ENCODE results near the gene ARHGEF17.

Gene ARHGEF17

DNA sequence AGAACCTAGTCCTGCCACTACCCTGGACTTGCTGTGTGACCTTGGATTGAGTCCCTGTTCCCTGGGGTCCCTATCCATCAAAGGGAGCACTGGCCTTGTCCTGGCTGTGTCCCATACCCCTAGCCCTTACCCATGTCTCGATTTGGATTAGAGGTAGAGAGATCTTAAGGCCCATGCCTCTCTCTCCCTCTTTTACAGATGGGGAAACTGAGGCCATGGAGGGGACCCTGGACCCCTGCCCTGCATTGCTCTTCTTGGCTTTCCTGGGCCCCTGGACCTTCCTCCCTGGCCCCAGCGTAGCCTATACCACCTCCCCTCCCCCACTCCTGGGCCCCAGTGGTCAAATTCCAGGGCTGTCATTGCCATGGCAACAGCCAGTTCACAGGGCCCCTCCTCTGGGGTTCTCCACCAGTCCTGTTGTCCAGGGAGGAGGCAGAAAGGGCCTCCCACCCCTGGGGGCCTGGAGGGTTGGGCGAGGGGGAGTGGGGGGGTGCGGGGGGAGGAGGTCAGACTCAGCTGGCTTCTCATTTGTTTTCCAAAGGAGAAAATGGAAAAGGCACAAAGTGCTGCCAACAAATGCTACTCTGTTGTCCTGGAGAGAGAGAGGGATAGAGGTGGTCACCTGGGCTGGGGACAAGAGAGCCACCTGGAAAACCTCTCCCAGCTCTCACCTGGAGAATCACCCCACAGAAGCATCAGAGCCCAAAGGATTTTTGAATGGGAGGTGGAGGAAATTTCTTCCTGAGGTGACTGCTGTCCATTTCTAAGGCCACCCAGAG lies 23.3 kb downstream of the ARHGEF17 start:
- no peak overlapping the region for H3K4me3 ChIP-seq (ENCODE audit: low read depth, low read length)

DNA sequence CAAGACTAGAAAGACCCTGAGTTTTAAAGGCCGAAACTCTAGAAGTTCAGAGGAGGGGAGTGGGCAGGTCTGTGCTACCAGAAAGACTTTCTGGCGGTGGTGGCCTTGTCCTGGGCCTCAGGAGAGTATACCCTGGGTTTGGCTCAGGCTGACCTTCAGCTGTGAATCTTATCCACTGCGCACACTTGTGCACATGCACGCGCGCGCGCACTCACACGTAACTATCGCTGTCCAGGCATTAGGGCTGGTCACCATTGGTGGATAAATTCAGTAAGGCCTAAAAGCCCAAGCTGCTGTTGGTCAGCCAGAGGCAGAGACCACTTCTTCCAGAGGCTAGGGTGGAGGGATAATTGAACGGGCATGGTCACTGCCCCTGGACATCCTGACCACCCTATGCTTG lies 25.1 kb downstream of the ARHGEF17 start:
- H3K4me3 ChIP-seq (ENCODE audit: low read depth, low read length): no peak overlapping the region

DNA sequence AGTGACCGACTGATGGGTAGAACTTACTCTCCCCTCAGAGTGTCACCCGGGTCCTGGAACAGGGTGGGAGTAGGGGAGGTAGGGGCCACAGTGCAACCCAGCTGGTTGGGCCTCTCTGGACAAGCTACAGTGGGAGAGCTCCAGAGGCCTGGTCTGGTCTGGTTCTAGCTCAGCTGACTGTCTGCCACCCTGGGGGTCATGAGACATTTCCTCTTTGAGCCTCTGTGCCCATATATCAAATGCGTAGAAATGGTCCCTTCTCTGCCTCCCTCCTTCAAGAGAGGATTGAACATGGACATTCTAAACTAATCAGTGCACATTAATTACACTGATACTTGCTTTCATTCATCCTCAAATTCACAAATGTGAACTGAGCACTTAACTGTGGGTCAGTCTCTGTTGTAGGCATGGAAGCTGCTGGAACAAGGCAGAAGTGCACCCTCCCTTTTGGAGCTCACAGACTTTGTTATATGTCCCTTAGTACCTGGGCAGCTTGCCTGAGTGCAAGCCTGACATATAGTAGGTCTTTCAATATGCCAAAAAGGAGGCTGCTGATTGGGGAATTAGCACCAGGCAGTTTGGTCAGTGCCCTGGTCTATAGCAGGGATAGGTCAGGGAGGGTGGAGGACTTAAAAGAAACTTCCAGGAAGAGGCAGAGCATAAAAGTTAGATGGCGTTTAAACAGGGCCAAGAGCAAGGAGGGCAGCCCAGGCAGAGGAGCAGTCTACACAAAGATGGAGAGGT lies 25.7 kb downstream of the ARHGEF17 start:
- H3K4me3 ChIP-seq (ENCODE audit: low read depth, low read length): no peak overlapping the region

DNA sequence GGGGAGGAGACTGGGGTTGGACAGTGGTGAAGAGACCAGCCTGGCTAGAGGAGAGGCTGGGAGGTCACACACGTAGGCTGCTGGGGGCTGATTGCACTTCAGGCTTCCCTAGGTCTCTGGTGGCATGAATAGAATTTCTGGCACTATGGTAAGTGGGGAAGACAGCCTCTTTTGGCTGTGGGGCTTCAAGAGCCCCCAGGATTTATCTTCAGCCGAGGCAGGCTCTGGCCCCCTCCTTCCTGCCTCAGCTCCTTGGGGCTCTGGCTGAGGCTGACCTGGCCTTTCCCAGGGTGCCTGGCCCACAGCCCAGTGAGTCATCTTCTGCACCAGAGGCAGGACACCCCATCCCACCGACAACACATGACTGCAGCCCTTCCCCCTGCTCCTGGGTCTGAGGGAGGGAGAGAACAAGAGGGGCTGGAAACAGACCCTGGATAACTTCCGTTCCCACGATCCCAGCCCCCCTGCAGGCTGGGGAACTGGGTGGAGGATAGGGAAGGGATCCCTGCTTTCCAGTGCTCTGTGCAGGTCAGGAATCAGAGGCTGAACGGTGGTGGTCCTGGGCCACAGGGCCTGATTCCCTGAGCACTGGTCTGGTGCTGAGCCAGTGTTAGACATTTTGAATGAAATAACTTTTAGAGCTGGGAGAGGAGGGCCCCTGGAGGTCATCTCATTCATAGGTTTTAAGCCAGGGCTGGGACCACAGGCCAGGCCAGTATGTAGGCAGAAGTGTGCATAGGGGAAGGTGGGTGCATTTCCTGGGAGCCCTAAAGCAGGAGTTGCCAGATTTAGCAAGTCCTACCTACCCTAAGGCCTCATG lies 26.5 kb downstream of the ARHGEF17 start:
- no peak overlapping the region for H3K4me3 ChIP-seq (ENCODE audit: low read depth, low read length)

DNA sequence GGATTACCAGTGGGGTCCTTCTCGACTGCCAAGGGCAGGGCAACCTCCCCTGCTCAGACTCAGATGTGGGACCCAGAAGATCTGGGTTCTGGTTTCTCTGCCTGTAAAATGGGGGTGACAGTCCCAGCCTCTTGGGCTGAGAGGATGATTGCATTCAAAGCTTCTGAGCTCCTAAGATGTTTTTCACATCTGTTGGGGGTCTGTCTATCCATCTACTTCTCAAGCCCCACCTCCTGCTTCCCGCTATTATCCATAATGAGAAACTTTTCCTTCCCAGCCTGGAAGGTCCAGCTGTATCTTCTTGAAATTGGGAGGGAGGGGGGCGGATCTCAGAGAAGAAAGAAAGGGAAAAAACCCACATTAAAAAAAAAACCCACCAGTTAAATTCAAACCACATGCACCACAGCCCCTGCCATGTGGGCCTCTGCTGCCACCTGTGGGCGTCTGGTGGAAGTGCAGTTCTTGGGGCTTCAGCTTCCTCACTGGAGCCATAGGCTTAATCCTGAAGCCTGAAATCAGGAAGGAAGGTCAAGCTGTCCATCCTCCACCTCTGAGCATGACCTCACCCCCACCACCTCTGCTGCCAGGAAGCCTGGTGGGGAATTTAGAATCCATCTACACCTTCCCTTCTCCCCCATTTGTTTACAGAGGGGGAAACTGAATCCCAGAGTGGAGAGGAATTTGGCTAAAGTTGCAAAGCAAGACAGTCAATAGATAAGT lies 27.3 kb downstream of the ARHGEF17 start:
- H3K4me3 ChIP-seq (ENCODE audit: low read depth, low read length): no peak overlapping the region

DNA sequence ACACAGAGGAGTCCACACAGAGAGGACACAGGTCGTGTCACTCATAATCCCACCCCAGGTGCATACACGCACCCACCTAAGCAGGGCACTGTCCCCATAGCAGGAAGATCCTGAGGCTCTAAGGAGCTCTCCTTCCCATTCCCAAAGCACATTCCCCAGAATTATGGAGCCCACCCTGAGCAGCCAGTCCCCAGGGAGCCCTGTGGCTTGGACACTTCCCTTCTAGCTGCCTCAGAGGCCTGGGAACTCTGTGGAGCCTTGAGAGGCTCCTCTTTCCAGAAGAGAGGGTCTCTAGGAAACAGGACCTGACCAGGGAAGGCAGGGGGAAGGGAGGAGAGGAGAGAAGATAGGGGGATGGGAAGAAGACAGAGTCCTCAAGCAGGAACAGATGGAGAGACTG lies 29.8 kb downstream of the ARHGEF17 start:
- no peak overlapping the region for H3K4me3 ChIP-seq (ENCODE audit: low read depth, low read length)

DNA sequence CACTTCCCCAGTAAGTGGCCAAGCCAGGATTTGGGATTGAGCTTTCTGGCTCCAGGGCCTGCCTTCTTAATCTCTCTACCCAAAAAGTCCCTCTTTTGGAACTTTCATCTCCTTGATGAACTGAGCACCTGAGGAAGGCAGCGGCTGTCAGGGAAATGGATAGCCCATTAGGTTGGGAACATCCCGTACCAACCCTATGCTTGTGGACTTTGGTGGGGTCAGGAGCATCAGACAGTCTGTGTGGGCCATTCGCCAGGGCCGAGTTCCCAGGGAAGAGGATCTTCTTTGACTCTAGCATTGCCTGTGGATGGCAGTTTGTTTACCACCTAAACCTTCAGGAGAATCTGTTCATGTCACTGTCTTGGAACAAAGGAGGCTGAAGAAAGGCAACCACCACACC lies 30.2 kb downstream of the ARHGEF17 start:
- H3K4me3 ChIP-seq (ENCODE audit: low read depth, low read length): no peak overlapping the region

DNA sequence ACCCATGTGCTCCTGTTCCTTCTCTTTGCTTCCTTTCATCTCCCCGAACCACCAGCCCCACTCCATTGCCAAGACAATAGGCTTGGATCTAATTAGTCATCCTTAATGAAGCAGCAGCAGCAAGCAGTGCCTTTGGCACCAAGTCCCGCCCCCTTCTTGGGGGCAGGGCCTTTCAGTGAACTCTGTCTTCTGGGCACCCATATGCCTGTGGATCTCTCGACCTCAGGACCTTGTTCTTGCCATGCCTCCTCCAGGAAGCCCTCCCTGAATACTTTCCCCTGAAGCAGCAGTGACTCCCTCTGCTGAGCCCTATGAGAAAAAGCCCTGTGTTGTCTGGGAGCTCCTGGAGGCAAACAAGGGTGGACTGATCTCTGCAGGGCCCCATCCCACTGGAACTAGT lies 32.1 kb downstream of the ARHGEF17 start:
- H3K4me3 ChIP-seq (ENCODE audit: low read depth, low read length): no peak overlapping the region

DNA sequence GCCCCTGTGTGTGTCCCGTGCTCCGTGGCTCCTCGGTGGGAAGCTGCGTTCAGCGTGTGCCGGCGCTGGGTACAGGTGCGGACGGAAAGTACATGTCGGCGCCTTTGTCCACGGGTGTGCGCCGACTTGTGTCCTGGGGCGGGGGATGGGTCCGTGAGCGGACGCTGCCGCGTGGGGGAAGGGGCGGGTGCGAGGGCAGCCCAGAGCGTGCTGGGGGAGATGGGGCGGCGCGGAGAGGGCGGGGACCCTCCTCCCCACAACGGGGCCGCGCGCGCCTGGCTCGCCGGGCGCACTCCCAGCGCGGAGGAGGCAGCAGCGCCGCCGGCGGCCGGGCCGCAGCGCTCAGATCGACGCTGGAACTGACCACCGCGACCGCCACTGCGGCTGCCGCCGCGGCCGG lies 34.6 kb downstream of the ARHGEF17 start:
- peak overlapping the region; percentile 31 for H3K4me3 ChIP-seq (ENCODE audit: low read depth, low read length)

DNA sequence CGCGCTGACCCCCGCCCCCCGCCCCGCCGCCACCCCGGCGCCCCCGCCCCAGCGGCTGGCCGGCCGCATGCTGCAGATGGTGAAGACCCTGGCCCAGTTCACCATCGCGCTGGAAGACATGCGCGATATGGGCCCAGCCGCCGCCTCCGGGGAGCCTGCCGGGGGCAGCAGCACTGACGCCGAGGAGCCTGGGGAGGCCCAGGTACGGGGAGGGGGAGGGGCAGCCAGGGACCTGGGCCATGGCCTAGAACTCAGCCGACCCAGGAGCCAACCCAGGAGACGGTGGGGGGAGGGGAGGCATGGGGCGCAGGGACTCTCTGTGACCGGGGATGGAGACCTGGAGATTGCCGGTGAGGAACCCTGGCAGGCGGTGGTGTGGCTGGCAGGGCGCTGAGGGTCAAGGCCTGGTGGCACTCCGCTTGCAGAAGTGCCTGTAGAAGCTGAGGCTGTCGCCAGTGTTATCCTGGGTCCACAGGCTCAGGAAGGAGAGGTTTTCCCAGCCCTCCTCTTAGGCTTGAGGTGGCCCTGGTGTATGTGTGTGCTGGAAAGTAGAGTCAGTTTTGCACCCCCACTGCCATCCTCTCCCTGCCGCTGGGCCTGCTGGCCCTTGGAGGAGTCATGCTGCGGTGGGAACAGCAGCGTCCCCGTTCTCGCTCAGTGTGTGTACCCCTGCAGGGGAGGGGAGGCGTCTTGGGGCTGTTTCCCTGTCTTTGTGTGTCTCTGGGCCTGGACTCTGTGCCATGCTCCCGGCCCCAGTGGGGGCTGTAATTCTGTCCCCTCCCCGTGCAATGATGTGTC lies 35.2 kb downstream of the ARHGEF17 start:
- peak overlapping the region; percentile 8 for H3K4me3 ChIP-seq (ENCODE audit: low read depth, low read length)

DNA sequence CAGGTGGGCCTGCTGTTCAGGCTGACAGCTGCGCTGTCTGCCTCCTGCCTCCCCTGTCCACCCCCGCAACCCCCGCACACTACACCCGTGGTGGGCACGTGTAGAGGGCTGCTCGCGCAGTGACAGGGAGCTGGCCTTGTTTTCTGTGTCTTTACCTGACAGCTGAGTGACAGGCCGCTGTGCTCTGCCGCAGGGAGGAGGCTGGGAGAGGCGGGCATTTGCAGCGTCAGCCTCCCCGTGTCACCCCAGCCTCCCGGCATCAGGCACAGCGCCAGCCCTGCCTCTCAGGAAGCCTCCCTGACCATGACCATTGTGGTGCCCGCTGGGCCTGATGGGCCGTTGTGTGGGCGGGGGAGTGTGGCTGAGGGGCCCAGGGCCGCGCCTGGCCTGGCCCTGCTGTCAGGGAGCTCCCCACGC lies 36.1 kb downstream of the ARHGEF17 start:
- H3K4me3 ChIP-seq (ENCODE audit: low read depth, low read length): no peak overlapping the region

DNA sequence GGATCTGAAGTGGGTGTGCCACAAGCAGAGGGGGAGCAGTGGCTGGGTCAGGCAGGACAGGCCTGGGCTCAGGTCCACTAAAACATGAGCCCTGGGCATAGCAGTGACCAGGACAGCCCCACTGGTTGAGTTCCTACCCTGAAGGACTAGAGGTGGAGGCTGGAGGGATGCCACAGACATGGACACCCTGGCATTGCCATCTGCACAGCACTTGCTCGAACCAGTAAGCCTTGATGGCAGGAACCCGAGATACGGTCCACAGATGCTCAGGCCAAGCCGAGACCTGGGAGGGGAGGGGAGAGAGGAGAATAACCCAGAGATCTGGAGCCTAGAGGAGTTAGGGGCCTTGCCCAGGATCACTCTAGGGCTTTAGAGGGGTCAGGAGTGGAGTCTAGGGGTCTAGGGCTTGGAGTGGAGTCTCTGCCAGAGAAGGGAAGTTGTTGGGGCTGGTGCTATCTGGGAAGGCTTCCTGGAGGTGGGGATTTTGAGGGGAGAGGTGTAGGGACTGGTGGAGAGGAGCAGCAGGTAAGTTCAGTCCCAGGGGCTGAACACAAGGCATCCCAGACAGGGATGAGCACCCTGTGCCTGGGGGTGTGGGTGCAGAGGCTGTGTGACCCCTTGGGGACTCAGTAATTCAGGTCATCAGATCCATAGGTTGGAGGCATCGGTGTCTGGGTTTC lies 37.5 kb downstream of the ARHGEF17 start:
- no peak overlapping the region for H3K4me3 ChIP-seq (ENCODE audit: low read depth, low read length)

DNA sequence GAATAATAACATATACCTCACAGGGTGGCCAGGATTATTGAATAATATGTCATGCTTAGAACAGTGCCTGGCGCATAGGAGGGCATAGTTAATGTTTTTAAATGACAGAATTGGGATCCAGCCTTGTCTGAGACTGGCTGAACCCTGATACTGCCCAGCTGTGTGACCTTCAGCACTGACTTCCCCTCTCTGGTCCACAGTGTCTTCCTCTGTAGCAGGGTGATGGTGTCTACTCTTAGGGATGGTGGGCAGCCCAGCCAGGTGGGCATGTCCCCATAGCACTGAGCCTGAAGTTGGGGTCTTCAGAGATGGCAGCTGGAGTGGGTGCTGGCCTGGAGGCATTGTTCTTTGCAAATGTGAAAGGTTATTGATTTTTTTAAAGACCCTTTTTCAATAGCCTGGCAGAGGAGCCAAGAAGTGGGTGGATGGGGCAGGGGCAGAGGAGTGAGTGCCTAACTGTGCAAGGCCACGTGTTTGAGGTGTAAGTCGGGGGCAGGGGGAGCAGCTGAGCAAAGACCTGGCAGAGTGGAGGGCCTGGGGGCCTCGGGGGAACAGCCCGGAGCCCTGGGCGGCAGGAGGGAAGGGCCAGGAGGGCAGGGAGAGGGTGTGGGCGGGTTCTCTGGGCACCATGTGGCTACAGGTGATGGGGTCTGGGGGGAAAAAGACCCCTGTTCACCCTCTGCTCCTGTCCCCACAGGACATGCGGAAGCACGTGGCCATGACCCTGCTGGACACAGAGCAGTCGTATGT lies 38.3 kb downstream of the ARHGEF17 start:
- no peak overlapping the region for H3K4me3 ChIP-seq (ENCODE audit: low read depth, low read length)

DNA sequence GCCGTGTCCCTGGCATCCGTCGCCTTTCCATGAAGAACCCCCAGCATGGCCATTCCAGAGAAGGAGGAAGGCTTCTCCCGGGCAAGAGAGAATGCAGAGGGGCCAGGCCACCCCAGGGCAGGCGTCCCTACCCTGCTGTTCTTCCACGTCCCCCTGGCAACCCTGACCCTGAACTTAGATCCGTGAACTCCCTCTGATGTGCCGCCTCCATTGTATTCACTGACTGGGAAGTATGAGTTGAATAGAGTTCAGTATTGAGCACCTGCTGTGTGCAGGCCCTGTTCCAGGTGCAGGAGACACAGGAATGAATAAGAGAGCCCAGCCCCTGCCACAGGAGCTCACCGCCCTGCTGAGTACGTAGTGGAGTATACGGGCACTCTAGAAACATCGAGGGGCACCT lies 39.0 kb downstream of the ARHGEF17 start:
- no peak overlapping the region for H3K4me3 ChIP-seq (ENCODE audit: low read depth, low read length)

DNA sequence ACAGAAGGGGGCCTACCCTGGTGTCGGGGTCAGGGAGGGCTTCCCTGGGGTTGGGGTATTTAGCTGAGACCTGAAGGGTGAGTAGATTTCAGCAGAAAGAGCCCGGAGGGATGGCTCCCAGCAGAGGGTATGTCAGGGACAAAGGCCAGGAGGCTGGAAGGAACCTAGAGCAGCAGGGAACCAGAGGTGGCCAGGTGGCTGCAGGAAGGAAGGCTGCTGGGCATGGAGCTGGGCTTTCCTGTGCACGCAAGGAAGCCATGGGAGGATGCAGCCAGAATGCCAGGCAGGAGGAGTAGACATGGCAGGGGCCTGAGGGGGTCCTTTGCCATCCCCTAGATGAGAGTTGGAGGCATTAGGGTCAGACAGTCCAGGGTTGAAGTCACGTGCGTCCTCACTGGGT lies 40.8 kb downstream of the ARHGEF17 start:
- H3K4me3 ChIP-seq (ENCODE audit: low read depth, low read length): no peak overlapping the region

DNA sequence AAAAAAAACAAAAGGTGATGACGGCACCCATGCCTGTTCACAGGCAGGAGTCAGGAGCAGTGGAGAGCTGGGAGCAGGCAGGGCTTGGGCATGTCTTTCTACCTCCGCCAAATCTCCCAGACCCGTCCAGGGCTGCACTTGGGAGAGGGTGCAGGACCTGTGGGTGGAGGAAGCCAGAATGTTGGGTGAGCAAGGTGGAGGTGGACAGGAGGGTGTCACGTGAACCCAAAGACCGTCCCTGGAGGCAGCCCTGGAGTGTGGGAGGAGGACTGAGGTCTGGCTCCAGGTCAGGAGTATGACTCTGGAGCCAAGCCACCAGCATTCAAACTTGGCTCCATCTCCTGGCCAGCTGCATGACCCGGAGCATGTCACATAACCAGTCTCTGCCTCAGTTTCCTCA lies 41.6 kb downstream of the ARHGEF17 start:
- H3K4me3 ChIP-seq (ENCODE audit: low read depth, low read length): no peak overlapping the region

DNA sequence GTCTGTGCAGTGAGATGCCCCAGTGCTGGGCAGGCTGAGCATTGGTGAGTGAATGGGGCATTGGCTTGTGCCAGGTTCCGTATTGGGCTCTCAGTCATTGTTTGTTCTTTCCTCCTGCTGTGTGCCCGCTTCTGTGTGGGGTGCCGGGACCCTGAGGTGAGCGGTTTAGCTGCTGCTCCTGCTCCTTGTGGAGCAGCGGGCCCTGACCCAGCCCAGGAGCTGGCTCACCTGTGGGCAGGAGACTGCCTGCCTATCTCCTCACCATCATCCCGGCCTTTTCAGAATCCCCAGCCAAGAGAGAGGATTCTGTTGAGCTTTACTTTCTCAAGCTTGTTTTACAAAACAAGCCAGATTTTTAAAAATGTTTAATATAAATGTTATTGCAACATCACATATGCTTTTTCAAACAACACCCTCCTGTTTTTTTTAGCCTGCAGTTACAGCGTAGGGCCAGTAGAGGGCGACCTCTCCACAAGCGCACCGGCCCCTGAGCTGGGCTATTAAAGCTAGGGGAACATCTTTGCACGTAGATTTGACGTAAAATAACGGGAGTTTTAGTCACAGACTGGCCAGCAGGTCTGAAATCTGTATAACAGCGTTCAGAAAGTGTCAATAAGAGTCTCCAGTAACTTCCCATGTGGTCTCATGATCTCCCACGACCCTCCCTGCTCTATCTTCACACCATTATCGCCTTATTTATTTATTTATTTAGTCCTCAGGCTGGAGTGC lies 43.0 kb downstream of the ARHGEF17 start:
- H3K4me3 ChIP-seq (ENCODE audit: low read depth, low read length): no peak overlapping the region

DNA sequence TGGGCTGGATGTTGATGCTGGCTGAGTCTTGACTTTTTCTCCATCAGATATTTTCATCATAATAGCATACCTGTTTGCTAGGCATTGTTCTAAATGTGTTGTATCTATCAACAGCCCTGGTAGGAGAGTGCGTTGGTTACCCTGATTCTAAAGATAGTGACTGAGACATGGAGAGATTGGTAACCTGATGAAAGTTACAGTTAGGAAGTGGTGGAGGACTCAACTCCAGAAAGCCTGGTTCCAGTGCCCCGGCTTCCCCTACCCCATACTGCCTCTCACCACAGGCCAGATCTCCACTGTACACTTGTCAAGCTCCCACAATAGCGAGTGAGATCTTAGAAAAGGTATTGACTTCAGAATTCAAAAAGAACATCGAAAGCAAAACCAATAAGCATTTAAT lies 45.3 kb downstream of the ARHGEF17 start:
- no peak overlapping the region for H3K4me3 ChIP-seq (ENCODE audit: low read depth, low read length)
